Choroid plexus epithelial cell (primary cell): ENCODE measurements around the gene ZNF57.
A peak's percentile ranks its signal among the peaks of the same experiment; 100 is the strongest.

Experiments
- DNase-seq: peaks from one replicate; pipeline ENCODE4 v3.0.0-alpha.2; 2010; ENCODE audit warnings: low read depth
- H3K4me3 ChIP-seq: 2 replicates; pipeline ENCODE4 v1.5.1; 2011; ENCODE audit warnings: low read depth, mild to moderate bottlenecking, control low read depth, low read length, moderate library complexity
- CTCF ChIP-seq: conservative IDR thresholded peaks from 2 replicates; pipeline ENCODE4 v1.5.1; 2011; ENCODE audit warnings: low read depth, mild to moderate bottlenecking, control low read depth, inconsistent platforms, low read length, moderate library complexity

ZNF57 gene

DNA sequence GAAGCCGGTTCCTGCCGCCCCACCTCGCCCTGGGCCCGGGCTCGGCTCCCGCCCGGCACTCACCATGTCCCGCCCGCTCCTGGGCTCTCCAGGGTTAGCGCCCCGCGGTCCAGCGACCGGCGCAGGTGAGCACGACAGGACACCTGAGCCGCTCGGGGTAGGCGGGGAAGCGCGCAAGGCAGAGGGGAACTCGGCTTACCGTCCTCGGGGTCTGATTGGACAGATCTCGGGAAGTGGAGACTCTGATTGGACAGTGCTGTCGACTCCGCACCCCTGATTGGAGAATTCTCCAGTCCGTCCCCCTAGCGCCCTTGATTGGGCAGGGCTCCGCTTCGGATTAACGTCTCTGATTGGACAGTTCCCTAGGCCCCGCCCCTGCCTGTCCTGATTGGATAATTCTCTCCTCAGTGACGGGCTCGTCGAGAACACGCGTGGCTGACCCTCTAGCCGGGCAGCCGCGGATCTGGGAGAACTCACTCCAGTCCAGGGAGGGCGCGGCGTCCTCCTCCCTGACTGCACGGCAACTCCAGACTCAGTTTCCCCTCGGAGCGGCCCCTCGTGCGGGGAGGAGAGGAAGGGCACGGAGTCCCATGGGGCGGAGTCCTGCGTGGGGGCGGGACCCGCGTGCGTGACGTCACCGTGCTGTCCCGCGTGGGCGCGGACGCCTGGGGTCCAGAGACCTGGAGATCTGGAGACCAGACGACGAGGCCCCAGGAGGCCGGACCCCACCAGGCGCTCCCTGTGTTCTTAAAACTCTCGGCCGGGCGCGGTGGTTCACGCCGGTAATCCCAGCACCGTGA, 44.2 kb downstream of the ZNF57 start, which contains the start of gene ZNF77:
Gene ZNF77 (minus strand): TSS at position 197 of the 800 bp plus-strand sequence. CDS start 131 bp downstream, at position 66.
- TF ChIP-seq CTCF, result no peak
- DNase-seq, result peak; percentile 100
- H3K4me3 ChIP-seq, result peak within 1 kb of the TSS; percentile 88

DNA sequence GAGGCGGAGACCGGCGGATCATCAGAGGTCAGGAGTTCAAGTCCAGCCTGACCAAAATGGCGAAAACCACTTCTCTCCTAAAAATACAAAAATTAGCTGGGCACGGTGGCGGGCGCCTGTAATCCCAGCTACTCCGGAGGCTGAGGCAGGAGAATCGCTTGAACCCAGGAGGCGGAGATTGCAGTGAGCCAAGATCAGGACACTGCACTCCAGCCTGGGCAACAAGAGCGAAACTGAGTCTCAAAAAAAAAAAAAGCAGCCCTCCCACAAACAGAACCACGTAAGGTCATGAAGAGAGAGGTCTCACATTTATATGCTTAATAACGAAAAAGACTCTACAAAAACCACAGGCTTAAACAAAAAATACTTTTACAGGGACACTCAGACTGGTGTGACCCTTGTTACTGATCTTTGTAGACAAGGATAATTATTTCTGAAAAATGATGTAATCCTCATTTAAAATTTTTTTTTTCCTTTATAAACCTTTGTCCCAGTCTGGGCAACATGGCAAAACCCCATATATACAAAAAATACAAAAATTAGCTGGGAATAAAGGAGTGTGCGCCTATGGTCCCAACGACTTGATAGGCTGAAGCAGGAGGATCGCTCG, 45.0 kb downstream of the ZNF57 start:
- no peak for DNase-seq
- peak overlapping the region; percentile 88 for H3K4me3 ChIP-seq
- TF ChIP-seq CTCF, result no peak

GRCh38 chr19:2949939-2950285, 49.2 kb downstream of the ZNF57 start:
- no peak for TF ChIP-seq CTCF
- peak; percentile 53 for DNase-seq
- peak overlapping the region; percentile 95 for H3K4me3 ChIP-seq

- H3K4me3 ChIP-seq, result peak overlapping the region; percentile 95
- DNase-seq, result peak; percentile 100
- TF ChIP-seq CTCF, result no peak
Observed at GRCh38 chr19:2950286-2951124, 49.8 kb downstream of the ZNF57 start.

DNA sequence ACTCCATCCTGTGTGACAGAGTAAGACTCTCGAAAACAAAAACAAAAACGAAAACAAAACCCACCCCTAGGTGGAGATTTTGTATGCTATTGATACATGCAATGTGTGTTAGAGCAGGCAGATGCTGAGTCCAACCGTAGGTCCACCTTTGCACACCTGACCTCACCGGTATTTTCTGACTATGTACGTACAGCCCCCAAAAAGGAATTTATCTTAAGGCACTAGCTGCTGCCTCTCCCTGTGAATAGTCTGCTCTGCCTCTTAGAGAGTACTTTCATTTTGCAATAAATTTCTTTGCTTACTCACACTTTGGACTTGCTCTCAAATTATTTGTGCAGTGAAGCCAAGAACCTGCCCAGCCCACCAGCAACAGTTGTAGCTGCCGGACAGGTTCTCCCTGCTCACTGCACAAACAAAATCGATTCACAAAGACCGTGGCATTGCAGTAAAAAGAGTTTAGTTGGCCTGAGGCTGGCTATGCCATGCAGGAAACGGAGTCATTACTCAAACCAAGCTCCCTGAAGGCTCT, 52.3 kb downstream of the ZNF57 start:
- DNase-seq, result peak; percentile 33
- H3K4me3 ChIP-seq, result no peak overlapping the region
- no peak for TF ChIP-seq CTCF

DNA sequence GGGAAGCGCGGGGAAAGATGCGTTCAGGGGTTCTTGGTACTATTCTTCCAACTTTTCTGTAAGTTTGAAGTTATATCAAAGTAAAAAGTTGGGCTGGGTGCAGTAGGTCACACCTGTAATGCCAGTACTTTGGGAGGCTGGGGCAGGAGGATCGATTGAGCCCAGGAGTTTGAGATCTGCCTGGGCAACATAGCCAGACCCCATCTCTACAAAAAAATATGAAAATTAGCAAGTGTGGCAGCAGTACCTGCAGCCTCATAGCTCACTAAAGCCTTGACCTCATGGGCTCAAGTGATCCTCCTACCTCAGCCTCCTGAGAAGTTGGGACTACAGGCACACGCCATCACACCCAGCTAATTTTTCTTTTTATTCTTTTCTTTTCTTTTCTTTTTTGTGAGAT, 56.4 kb downstream of the ZNF57 start:
- DNase-seq, result no peak
- no peak for TF ChIP-seq CTCF
- no peak overlapping the region for H3K4me3 ChIP-seq
